DMS79 treated with DMSO at 0.1 percent for 48 hours (cell line): ENCODE measurements around the gene ADAM8.
A peak's percentile ranks its signal among the peaks of the same experiment; 100 is the strongest.
"Not testable (repeated sequence)": the region's sequence is repeated elsewhere in the genome, so short reads cannot be mapped to it uniquely, and the experiment has no call there.

ENCODE experiments used
- DNase-seq: peaks from one replicate; lab custom pipeline; 2025; lab: John Stamatoyannopoulos, UW

The ADAM8 gene

DNA sequence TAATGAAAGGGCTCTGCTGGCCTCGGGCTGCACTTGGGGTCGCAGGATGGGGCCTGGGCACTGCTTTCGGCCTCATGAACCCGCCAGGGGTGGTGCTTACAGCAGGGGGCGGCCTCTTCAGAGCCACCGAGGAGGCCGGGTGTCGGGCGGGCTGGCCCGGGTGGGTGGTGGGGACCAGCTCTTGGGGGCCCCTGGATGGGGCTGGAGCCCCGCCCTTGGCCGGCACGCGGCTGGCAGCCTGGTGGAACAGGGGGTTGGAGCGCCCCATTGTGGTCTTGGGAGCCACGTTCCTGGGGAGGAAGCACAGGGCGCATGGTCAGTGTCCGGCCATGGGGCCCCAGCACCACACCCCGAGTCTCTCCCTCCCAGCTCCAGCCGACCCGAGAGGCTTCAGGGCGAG is 8.8 kb downstream of the ADAM8 start:
- DNase-seq: no peak

DNA sequence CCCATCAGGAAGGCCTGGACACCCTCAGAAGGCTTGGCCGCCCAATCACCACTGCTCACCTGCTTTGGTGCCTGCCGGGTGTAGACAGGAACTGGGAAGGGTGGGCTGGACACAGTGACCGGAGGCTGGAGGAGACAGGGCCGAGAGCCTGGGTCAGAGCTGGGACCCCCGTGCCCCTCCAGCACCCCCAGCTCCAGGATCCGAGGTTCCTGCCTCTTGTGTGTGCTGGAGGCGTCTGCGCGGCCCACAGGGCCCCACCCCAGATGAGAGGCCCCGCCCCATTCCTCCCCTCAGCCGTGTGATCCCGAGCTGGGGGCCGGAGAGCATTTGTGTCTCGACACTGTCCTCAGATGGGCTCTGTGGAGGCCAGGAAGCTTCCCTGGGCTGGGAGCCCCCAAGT is 9.4 kb downstream of the ADAM8 start:
- no peak for DNase-seq

DNA sequence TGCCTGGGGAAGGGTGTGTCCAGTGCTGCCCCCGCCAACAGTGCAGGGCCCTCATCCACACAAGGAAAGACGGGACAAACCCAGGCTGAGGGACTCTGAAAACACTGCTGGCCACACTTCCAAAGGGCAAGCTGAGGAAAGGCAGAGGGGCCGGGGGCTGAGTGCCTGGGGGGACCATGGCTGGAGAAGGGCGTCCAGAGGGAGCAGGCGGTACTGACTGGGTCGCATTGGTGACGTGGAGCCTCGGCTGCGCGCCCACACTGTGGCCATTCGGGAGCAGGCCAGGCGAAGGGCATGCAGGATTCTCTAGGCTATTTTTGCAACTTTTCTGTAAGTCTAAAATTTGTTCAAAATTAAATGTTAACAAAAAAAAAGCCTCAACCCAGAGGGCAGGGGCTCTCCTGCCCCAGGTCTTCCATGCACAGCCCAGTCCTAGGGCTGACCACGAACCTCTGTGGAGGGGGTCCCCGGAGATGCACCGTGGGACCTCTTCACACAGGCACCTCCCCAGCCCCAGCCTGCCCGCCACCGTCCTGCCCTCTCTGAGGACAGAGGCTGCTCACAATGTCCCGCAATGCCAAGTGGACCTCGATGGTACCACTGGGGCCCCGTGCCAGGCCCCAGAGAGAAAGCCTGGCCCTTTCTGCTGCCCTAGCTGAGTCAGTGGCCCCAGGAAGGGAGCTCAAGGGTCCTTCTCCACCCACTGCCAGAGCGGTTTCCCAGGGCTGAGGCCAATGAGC is 10.4 kb downstream of the ADAM8 start:
- no peak for DNase-seq

- DNase-seq: not testable (repeated sequence)
These were observed 11.6 kb downstream of the ADAM8 start for GRCh38 chr10:133265052-133265451.

DNA sequence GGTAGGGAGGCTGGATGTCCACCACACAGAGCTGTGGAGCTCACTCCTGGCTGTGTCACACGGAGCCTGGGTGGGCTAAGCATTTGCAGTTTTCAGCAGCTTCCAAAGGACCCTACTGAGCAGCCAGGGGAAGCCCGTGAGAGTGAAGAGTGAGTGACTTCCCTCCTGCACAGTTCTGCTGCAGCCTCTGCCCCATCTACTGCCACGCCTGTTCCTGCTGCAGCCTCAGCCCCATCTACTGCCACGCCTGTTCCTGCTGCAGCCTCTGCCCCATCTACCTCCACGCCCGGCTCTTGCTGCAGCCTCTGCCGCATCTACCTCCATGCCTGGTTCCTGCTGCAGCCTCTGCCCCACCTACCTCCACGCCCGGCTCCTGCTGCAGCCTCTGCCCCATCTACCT is 12.2 kb downstream of the ADAM8 start:
- no peak for DNase-seq

- no peak for DNase-seq
These were observed 13.0 kb downstream of the ADAM8 start for GRCh38 chr10:133263674-133264073.

DNA sequence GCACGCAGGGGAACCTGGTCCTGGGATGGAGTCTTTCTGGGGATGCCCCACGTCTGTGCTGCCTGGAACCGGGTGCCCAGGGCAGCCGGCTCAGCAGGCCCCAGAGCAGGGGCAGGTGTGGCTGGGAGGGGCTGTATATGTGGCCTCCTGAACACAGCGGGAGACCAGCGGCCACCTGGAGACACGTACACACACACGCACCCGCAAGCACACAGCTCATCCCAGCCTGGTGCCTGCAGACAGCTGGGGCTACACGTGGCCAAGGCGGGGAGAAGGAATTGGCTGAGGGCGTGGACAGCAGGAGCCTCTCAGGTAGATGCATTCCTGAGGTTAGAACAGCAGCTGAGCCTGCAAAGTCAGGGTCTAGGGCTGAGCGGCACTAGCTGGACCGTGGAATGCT is 14.0 kb downstream of the ADAM8 start:
- peak; percentile 12 for DNase-seq

DNA sequence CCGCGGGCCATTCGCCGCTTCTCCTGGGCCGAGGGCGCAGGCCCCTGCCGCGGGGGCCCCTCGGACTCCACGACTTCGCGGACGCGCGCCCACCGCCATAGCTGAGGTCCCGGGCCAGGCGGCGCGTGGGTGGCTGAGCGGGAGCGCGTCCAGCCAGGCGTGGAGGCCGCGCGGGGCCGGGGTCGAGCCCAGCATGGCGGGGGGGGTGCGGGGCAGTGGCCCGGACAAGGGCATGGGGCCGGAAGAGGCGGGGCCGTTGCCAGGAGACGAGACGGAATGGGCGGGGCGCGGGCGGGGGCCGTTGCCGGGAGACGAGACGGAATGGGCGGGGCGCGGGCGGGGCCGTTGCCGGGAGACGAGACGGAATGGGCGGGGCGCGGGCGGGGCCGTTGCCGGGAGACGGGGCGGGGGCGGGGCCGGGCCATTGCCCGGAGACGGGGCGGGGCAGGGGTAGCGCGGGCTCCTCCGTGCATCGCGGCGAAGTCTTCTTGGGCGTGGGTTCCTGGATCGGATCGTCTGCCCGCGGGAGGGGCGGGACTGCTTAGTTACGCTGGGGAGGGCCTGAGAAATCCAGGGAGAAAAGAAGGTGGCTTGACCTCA is 14.8 kb downstream of the ADAM8 start:
- DNase-seq: peak; percentile 6

GRCh38 chr10:133260895-133261725 is 15.6 kb downstream of the ADAM8 start:
- DNase-seq: no peak

- DNase-seq: no peak
These were observed 17.1 kb downstream of the ADAM8 start for GRCh38 chr10:133259602-133259989.

GRCh38 chr10:133258818-133259601 is 17.7 kb downstream of the ADAM8 start:
- DNase-seq: no peak

- DNase-seq: no peak
These were observed 18.4 kb downstream of the ADAM8 start for GRCh38 chr10:133258066-133258817.

- no peak for DNase-seq
These were observed 19.1 kb downstream of the ADAM8 start for GRCh38 chr10:133257489-133258065.

DNA sequence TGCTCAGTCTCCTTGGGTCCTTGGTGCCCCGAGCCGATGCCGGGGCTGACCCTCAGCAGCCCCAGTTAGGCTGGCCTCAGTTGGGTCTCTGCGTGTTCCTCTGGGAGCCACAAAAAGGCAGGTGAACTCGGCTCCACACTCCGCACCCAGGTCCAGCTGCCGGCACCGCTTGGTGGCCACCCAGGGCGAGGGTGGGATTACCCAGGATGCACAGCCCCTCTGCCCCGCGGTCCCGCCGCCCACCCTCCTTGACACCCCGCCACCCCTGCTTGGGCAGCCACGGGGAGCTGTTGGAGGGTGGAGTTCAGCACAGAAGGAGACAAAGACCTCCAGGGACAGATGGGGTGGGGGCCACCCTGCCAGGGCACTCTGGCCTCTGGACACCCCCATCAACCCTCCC is 21.3 kb downstream of the ADAM8 start:
- DNase-seq: no peak

DNA sequence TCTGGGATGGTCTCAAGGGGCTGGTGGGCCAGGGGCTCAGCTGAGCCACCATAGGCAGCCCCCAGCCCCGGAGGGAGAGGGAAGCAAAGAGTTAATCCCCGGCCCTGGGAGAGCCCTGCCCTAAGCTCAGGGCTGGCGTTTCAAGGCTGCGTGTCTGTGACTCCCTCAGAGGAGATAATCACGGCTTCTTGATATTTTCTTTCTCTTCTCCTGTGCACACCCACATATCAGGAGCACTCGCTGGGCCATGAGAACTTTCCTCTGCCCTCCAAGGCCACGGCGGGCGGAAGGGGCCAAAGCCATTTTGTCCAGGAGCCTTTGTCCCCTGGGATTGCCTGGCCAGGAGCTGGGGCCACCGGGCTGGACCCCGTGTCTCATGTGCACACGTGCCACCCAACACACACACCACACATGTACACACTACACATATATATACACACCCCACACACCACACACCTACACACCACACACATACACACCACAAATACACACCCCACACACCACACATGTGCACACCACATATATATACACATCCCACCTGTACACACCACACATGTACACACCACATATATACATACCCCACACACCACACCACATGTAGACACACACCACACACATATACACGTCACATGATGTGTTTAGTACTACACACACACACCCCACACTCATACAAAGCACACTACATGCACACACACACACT is 22.1 kb downstream of the ADAM8 start:
- DNase-seq: no peak

- DNase-seq: no peak
These were observed 23.2 kb downstream of the ADAM8 start for GRCh38 chr10:133253361-133253955.

- no peak for DNase-seq
These were observed 24.5 kb downstream of the ADAM8 start for GRCh38 chr10:133252223-133252552.

GRCh38 chr10:133251388-133252222 is 25.1 kb downstream of the ADAM8 start:
- DNase-seq: no peak
